ENCODE measurements around the gene MT1A.

The MT1A gene

GRCh38 chr16:56649820-56650219 is 11.4 kb downstream of the MT1A start:
- Histone ChIP-seq H3K27me3 (replicated peaks; ENCODE audit: insufficient read depth, low read length) (peaks cover 49% of the 10 kb centered on the region), H3K9me2 (replicated peaks; ENCODE audit: insufficient read depth, low read length) (no peaks in the 10 kb centered on the region), H3K4me3 (ENCODE audit: low read length) (no peak overlapping the region), H4K20me1 (ENCODE audit: insufficient read depth, low read length) (no peaks in the 10 kb centered on the region), H3K9me3 (replicated peaks; ENCODE audit: insufficient read depth, low read length) (no peaks in the 10 kb centered on the region), H3K36me3 (replicated peaks; ENCODE audit: insufficient read depth, low read length) (no peaks in the 10 kb centered on the region), H3F3A (ENCODE audit: insufficient read depth, low read length) (no peaks in the 10 kb centered on the region), H3K4me1 (ENCODE audit: low read length) (no peaks in the 10 kb centered on the region), H3K9ac (ENCODE audit: low read length) (no peak overlapping the region), H3K27ac (ENCODE audit: low read length) (no peak overlapping the region), H3K4me2 (ENCODE audit: low read depth, low read length) (no peak overlapping the region), H3K79me2 (ENCODE audit: low read length) (no peaks in the 10 kb centered on the region), H2AFZ (ENCODE audit: low read length) (no peak overlapping the region)
- no peak for DNase-seq
- TF ChIP-seq EZH2 (optimal IDR thresholded peaks at IDR 0.05; ENCODE audit: low read depth, low read length), result no peak
- TF ChIP-seq CTCF (IDR thresholded peaks at IDR 0.05; ENCODE audit: low read length), result no peak
- no peak for TF ChIP-seq EZH2phosphoT487 (IDR thresholded peaks at IDR 0.05; ENCODE audit: low read length)

- no peaks in the 10 kb centered on the region for H4K20me1 ChIP-seq (ENCODE audit: insufficient read depth, low read length)
- H2AFZ ChIP-seq (ENCODE audit: low read length), result no peak within 1 kb of the TSS
- TF ChIP-seq CTCF (IDR thresholded peaks at IDR 0.05; ENCODE audit: low read length) (no peak), EZH2phosphoT487 (IDR thresholded peaks at IDR 0.05; ENCODE audit: low read length) (no peak), EZH2 (optimal IDR thresholded peaks at IDR 0.05; ENCODE audit: low read depth, low read length) (no peak)
- no peaks in the 10 kb centered on the region for H3K4me1 ChIP-seq (ENCODE audit: low read length)
- H3K36me3 ChIP-seq (replicated peaks; ENCODE audit: insufficient read depth, low read length), result no peaks in the 10 kb centered on the region
- DNase-seq, result no peak
- H3K9me2 ChIP-seq (replicated peaks; ENCODE audit: insufficient read depth, low read length), result no peaks in the 10 kb centered on the region
- H3K9me3 ChIP-seq (replicated peaks; ENCODE audit: insufficient read depth, low read length), result no peaks in the 10 kb centered on the region
- H3K4me2 ChIP-seq (ENCODE audit: low read depth, low read length), result no peak within 1 kb of the TSS
- H3K79me2 ChIP-seq (ENCODE audit: low read length), result no peaks in the 10 kb centered on the region
- H3F3A ChIP-seq (ENCODE audit: insufficient read depth, low read length), result no peaks in the 10 kb centered on the region
- peaks cover 50% of the 10 kb centered on the region for H3K27me3 ChIP-seq (replicated peaks; ENCODE audit: insufficient read depth, low read length)
- no peak within 1 kb of the TSS for H3K9ac ChIP-seq (ENCODE audit: low read length)
- H3K27ac ChIP-seq (ENCODE audit: low read length), result no peak within 1 kb of the TSS
- H3K4me3 ChIP-seq (ENCODE audit: low read length), result no peak within 1 kb of the TSS
Measured at GRCh38 chr16:56651586-56651985, 13.1 kb downstream of the MT1A start, which contains the start of gene MT1B. MT1B (plus strand) TSS chr16:56651886; CDS start chr16:56651954, 68 bp downstream.

GRCh38 chr16:56652600-56652999 is 14.1 kb downstream of the MT1A start:
- Histone ChIP-seq H3K4me2 (ENCODE audit: low read depth, low read length) (no peak overlapping the region), H3K27me3 (replicated peaks; ENCODE audit: insufficient read depth, low read length) (peaks cover 45% of the 10 kb centered on the region), H3F3A (ENCODE audit: insufficient read depth, low read length) (no peaks in the 10 kb centered on the region), H3K27ac (ENCODE audit: low read length) (no peak overlapping the region), H3K9ac (ENCODE audit: low read length) (no peak overlapping the region), H2AFZ (ENCODE audit: low read length) (no peak overlapping the region), H3K4me3 (ENCODE audit: low read length) (no peak overlapping the region), H3K9me3 (replicated peaks; ENCODE audit: insufficient read depth, low read length) (no peaks in the 10 kb centered on the region), H3K79me2 (ENCODE audit: low read length) (no peaks in the 10 kb centered on the region), H3K36me3 (replicated peaks; ENCODE audit: insufficient read depth, low read length) (no peaks in the 10 kb centered on the region), H3K4me1 (ENCODE audit: low read length) (no peaks in the 10 kb centered on the region), H4K20me1 (ENCODE audit: insufficient read depth, low read length) (no peaks in the 10 kb centered on the region), H3K9me2 (replicated peaks; ENCODE audit: insufficient read depth, low read length) (no peaks in the 10 kb centered on the region)
- no peak for TF ChIP-seq EZH2phosphoT487 (IDR thresholded peaks at IDR 0.05; ENCODE audit: low read length)
- no peak for TF ChIP-seq EZH2 (optimal IDR thresholded peaks at IDR 0.05; ENCODE audit: low read depth, low read length)
- no peak for TF ChIP-seq CTCF (IDR thresholded peaks at IDR 0.05; ENCODE audit: low read length)
- DNase-seq, result no peak

All from MM.1S (cell line).